AG04450 (cell line): Measurements from ENCODE around the gene AARS1. TPM values are rescaled to one million over a fixed set of nuclear protein-coding genes. Genes with fewer than 3 reads are reported as not detected.
"Not testable (repeated sequence)": the region's sequence is repeated elsewhere in the genome, so short reads cannot be mapped to it uniquely, and the experiment has no call there.

Experiments
- CTCF ChIA-PET: fragments of 300-600, 350-600 bp; formaldehyde crosslinking; extraction: SDS; loops from one replicate; lab custom pipeline; 2022; ENCODE audit warnings: antibody characterized with exemption, inconsistent platforms; lab: Charles Lee
- POLR2A ChIA-PET: fragments of 350-600 bp; formaldehyde crosslinking; extraction: SDS; loops from one replicate; lab custom pipeline; 2021; ENCODE audit warnings: antibody characterized with exemption, inconsistent platforms; lab: Yijun Ruan, JAX
- DNase-seq: peaks from one replicate; pipeline ENCODE4 v3.0.0-alpha.2; 2011; ENCODE audit warnings: low read depth, low spot score
- H3K27ac ChIP-seq: one replicate; pipeline ENCODE4 v1.5.1; 2012; ENCODE audit warnings: low read depth, low read length, control low read depth
- H3K27me3 ChIP-seq: one replicate; pipeline ENCODE4 v1.6.0; 2012; ENCODE audit warnings: low read length; ENCODE audit not compliant: control insufficient read depth, insufficient read depth
- H3K4me3 ChIP-seq: 2 replicates; pipeline ENCODE4 v1.5.1; 2011; ENCODE audit warnings: mild to moderate bottlenecking, low read depth, low read length, control low read depth
- H3K9me3 ChIP-seq: 2 replicates; pipeline ENCODE4 v1.5.1; 2012; ENCODE audit warnings: low read length; ENCODE audit not compliant: control insufficient read depth, insufficient read depth
- polyA plus RNA-seq: library from polyadenylated mRNA; depleted of rRNA; stranded (reverse); fragments of >200 nt; gene quantifications from 2 replicates; pipeline ENCODE4 v1.2.3, GENCODE V29; 2011; rRNA removed
- small RNA-seq: library from RNA; depleted of rRNA; stranded (forward); fragments of <200 nt; gene quantifications from one replicate; pipeline ENCODE3, GENCODE V24; 2012; ENCODE audit warnings: low read depth; ENCODE audit not compliant: insufficient read length

AARS1 gene
- polyA plus RNA-seq, 1 experiment, result 221 TPM

DNA sequence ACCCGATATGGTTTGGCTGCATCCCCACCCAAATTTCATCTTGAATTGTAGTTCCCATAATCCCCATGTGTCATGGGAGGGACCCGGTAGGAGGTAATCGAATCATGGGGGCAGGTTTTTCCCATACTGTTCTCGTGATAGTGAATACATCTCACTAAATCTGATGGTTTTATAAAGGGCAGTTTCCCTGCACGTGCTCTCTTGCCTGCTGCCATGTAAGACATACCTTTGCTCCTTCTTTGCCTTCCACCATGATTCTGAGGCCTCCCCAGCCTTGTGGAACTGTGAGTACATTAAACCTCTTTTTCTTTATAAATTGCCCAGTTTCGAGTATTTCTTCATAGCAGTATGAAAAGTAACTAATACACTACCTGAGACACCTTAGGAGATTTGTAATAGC is 82.9 kb downstream of the AARS1 start:
- H3K9me3 ChIP-seq, H3K4me3 ChIP-seq, H3K27me3 ChIP-seq, POLR2A ChIA-PET, CTCF ChIA-PET, DNase-seq, H3K27ac ChIP-seq: not testable (repeated sequence)

DNA sequence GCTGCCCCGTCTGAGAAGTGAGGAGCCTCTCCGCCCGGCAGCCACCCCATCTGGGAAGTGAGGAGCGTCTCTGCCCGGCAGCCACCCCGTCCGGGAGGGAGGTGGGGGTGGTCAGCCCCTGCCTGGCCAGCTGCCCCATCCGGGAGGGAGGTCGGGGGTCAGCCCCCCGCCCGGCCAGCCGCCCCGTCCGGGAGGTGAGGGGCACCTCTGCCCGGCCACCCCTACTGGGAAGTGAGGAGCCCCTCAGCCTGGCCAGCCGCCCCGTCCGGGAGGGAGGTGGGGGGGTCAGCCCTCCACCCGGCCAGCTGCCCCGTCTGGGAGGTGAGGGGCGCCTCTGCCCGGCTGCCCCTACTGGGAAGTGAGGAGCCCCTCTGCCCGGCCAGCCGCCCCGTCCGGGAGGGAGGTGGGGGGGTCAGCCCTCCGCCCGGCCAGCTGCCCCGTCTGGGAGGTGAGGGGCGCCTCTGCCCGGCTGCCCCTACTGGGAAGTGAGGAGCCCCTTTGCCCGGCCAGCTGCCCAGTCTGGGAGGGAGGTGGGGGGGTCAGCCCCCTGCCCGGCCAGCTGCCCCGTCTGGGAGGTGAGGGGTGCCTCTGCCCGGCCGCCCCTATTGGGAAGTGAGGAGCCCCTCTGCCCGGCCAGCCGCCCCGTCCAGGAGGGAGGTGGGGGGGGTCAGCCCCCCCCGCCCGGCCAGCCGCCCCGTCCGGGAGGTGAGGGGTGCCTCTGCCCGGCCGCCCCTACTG is 84.5 kb downstream of the AARS1 start:
- CTCF ChIA-PET, POLR2A ChIA-PET, H3K9me3 ChIP-seq, H3K27ac ChIP-seq, H3K4me3 ChIP-seq, DNase-seq, H3K27me3 ChIP-seq: not testable (repeated sequence)

DNA sequence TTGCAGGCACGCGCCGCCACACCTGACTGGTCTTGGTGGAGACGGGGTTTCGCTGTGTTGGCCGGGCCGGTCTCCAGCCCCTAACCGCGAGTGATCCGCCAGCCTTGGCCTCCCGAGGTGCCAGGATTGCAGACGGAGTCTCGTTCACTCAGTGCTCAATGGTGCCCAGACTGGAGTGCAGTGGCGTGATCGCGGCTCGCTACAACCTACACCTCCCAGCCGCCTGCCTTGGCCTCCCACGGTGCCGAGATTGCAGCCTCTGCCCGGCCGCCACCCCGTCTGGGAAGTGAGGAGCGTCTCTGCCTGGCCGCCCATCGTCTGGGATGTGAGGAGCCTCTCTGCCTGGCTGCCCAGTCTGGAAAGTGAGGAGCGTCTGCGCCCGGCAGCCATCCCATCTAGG is 85.3 kb downstream of the AARS1 start:
- DNase-seq, H3K27me3 ChIP-seq, H3K9me3 ChIP-seq, POLR2A ChIA-PET, H3K4me3 ChIP-seq, CTCF ChIA-PET, H3K27ac ChIP-seq: not testable (repeated sequence)

DNA sequence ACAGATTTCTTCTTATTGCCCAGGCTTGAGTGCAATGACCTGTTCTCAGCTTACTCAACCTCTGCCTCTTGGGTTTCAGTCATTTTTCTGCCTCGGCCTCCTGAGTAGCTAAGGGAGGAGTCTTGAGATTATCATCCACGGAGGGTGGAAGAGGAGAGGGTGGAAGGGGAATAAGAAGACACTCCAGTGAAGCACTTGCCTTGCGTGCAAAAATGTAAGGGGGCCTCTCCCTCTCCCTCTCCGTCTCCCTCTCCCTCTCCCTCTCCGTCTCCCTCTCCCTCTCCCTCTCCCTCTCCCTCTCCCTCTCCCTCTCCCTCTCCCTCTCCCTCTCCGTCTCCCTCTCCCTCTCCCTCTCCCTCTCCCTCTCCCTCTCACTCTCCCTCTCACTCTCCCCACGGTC is 85.8 kb downstream of the AARS1 start:
- CTCF ChIA-PET, H3K9me3 ChIP-seq, POLR2A ChIA-PET, H3K4me3 ChIP-seq, H3K27me3 ChIP-seq, H3K27ac ChIP-seq, DNase-seq: not testable (repeated sequence)

Small RNA genes lying within 50 kb of the gene (small RNA-seq; reads per million reads assigned to genes)
- gene AC009060.2 (not detected), gene RN7SL279P (not detected)

Other genes starting within 250 kb of the AARS1 start
- 27.7 and 28.2 TPM in 2 replicates for gene PDPR, start 175.2 kb downstream of the AARS1 start, polyA plus RNA-seq
- gene CLEC18C, start 115.7 kb downstream of the AARS1 start, polyA plus RNA-seq, result not detected in 2 replicates
- gene EXOSC6, start 37.6 kb downstream of the AARS1 start, polyA plus RNA-seq, result 7.4 and 8.5 TPM in 2 replicates
- gene DDX19B, start 9.7 kb upstream of the AARS1 start, polyA plus RNA-seq, result 36.5 and 41.9 TPM in 2 replicates
- 43.5 and 44.6 TPM in 2 replicates for gene DDX19A, start 57.4 kb upstream of the AARS1 start, polyA plus RNA-seq
- gene ST3GAL2, start 149.6 kb upstream of the AARS1 start, polyA plus RNA-seq, result 12.4 and 18.2 TPM in 2 replicates
- 4.0 and 5.9 TPM in 2 replicates for gene FCSK, start 165.1 kb upstream of the AARS1 start, polyA plus RNA-seq
- 50.6 and 51.8 TPM in 2 replicates for gene COG4, start 234.0 kb upstream of the AARS1 start, polyA plus RNA-seq
- gene SF3B3, start 234.3 kb upstream of the AARS1 start, polyA plus RNA-seq, result 139 and 169 TPM in 2 replicates